Fibroblast of villous mesenchyme (primary cell): ENCODE results near the gene P3H1. TPM values are rescaled to one million over a fixed set of nuclear protein-coding genes. Genes with fewer than 3 reads are reported as not detected.

Experiments used
- DNase-seq: peaks from one replicate; pipeline ENCODE4 v3.0.0-alpha.2; 2010; ENCODE audit warnings: low read depth
- H3K4me3 ChIP-seq: 2 replicates; pipeline ENCODE4 v1.5.1; 2011; ENCODE audit warnings: low read depth, mild to moderate bottlenecking, low read length
- total RNA-seq: library from RNA; depleted of rRNA; stranded (reverse); fragments of >200 nt; gene quantifications from 2 replicates; pipeline ENCODE4 v1.2.3, GENCODE V29; 2012
- TF ChIP-seq, protein P1 (sequence below): IDR thresholded peaks from 2 replicates; pipeline ENCODE4 v1.5.1; 2012; ENCODE audit warnings: low read depth, mild to moderate bottlenecking, low read length; ENCODE audit not compliant: insufficient read depth

P3H1 gene
- total RNA-seq, 1 donor, result 212 TPM

- DNase-seq, result no peak
- no peak overlapping the region for H3K4me3 ChIP-seq
- TF ChIP-seq, protein P1, sequence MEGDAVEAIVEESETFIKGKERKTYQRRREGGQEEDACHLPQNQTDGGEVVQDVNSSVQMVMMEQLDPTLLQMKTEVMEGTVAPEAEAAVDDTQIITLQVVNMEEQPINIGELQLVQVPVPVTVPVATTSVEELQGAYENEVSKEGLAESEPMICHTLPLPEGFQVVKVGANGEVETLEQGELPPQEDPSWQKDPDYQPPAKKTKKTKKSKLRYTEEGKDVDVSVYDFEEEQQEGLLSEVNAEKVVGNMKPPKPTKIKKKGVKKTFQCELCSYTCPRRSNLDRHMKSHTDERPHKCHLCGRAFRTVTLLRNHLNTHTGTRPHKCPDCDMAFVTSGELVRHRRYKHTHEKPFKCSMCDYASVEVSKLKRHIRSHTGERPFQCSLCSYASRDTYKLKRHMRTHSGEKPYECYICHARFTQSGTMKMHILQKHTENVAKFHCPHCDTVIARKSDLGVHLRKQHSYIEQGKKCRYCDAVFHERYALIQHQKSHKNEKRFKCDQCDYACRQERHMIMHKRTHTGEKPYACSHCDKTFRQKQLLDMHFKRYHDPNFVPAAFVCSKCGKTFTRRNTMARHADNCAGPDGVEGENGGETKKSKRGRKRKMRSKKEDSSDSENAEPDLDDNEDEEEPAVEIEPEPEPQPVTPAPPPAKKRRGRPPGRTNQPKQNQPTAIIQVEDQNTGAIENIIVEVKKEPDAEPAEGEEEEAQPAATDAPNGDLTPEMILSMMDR, result no peak
Observed at GRCh38 chr1:42797979-42798378, 31.2 kb upstream of the P3H1 start.

GRCh38 chr1:42797414-42797813, 30.6 kb upstream of the P3H1 start:
- TF ChIP-seq, protein P1, result no peak
- H3K4me3 ChIP-seq, result no peak overlapping the region
- DNase-seq, result no peak

- TF ChIP-seq, protein P1, result no peak
- peak; percentile 15 for DNase-seq
- no peak overlapping the region for H3K4me3 ChIP-seq
Observed at GRCh38 chr1:42793824-42794223, 27.0 kb upstream of the P3H1 start.

GRCh38 chr1:42788021-42788420, 21.2 kb upstream of the P3H1 start:
- H3K4me3 ChIP-seq, result no peak overlapping the region
- TF ChIP-seq, protein P1, result no peak
- DNase-seq, result no peak

DNA sequence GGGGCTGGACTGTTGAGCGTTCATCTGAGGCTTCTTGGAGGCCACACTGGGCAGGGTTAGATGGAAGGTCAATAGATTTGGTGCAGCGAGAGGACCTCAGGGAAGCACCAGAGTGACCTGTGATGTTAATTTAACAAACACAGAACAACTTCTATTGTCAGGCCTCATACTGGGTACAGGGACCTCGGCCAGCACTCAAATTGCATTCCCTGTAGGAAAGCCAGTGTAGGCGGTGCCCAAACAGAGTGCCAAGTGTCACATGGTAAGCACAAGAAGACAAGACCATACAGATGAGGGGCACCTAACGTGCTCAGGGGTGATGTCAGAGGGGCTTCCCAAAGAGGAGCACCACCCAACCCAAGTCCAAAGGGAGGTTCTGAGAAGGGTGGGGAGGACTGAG, 19.3 kb upstream of the P3H1 start:
- H3K4me3 ChIP-seq, result no peak overlapping the region
- no peak for DNase-seq
- TF ChIP-seq, protein P1, result no peak

- peak; percentile 11 for DNase-seq
- TF ChIP-seq, protein P1, result no peak
- peak within 1 kb of the TSS; percentile 48 for H3K4me3 ChIP-seq
Observed at GRCh38 chr1:42784946-42785693, 18.3 kb upstream of the P3H1 start, which contains the start of gene TMEM269. TSS of gene TMEM269 (plus strand) at chr1:42784991. CDS start at chr1:42789894, 4,903 bp downstream.
